D721Med (cell line): ENCODE measurements around the gene KDM4C.

Source experiments
- DNase-seq: peaks from one replicate; pipeline ENCODE4 v3.0.0; 2011; ENCODE audit warnings: low spot score; ENCODE audit not compliant: insufficient read length
- FAIRE-seq: peaks from 2 replicates; lab custom pipeline; 2011; peaks lifted over from hg19 to GRCh38; lab: Jason Lieb, UNC
- CTCF ChIP-seq: IDR thresholded peaks from 2 replicates; pipeline ENCODE4 v1.5.1; 2012; ENCODE audit warnings: mild to moderate bottlenecking, control low read depth; ENCODE audit not compliant: insufficient read depth; ENCODE audit errors: missing control alignments

The KDM4C gene

GRCh38 chr9:6822696-6823095, 64.9 kb downstream of the KDM4C start:
- FAIRE-seq: no peak
- TF ChIP-seq CTCF: no peak
- DNase-seq: no peak

DNA sequence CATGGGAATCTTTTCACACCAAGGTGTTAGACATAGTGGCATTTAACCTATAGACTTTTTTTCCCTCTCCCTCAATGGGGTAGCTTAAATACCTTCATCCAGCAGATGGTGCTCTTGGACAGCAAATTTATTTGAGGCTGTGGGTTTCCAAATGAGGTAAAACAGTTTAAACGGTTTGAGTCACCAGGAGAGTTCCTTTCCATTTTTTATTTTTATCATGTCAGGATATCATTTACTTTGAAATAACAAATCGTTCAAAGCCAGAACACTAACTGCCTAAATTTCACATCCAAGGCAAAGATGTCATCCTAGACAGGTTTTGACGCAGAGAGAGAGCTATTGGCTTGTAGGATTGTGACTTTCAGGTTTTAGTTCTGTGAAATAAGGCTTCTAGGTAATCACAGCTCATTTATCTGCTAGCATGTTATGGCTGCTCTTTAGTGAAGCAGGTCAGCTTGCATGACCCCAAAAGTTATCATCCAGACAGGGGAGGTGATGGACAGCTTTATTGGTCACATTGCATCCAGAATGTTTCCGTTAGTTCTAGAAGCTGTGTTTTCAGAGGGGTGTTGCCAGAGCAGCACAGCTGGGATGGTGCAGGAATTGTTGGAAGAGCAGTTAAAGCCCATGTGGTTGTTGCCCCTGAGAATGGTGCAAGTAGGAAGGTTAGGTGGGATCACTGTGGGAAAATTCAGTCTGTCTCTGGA, 69.8 kb downstream of the KDM4C start:
- FAIRE-seq (peak; percentile 80), DNase-seq (peak; percentile 30)
- TF ChIP-seq CTCF: peak; percentile 80

- no peak for TF ChIP-seq CTCF
- DNase-seq (no peak), FAIRE-seq (no peak)
Observed at GRCh38 chr9:6829027-6829426, 71.3 kb downstream of the KDM4C start.

DNA sequence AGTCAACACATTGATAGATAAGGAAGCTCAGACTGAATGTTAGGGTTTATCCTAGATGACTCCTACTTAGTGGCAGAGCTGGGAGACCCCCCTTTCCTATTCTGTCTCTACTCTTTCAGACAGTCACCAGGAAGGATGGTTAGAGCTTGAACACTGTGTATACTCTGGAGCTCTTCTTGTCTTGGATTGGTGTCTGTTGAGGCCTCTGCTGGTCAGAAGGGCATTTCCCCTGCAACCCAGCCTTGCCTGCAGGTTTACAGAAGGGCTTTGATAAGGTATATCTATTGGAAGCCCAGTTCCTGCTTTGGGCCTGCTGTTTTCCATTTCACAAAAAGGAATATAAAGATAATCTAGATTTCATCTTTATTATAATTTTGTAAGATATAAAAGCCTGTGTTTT, 71.8 kb downstream of the KDM4C start:
- FAIRE-seq: no peak
- no peak for DNase-seq
- TF ChIP-seq CTCF: no peak

- FAIRE-seq (no peak), DNase-seq (no peak)
- TF ChIP-seq CTCF: no peak
Observed at GRCh38 chr9:6833518-6834192, 75.9 kb downstream of the KDM4C start.

GRCh38 chr9:6834306-6834705, 76.5 kb downstream of the KDM4C start:
- TF ChIP-seq CTCF: no peak
- no peak for DNase-seq
- no peak for FAIRE-seq

- TF ChIP-seq CTCF: no peak
- FAIRE-seq (no peak), DNase-seq (no peak)
Observed at GRCh38 chr9:6838158-6838557, 80.4 kb downstream of the KDM4C start.
